ENCODE measurements around the gene POLR1D.

The POLR1D gene, protein sequence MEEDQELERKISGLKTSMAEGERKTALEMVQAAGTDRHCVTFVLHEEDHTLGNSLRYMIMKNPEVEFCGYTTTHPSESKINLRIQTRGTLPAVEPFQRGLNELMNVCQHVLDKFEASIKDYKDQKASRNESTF

DNA sequence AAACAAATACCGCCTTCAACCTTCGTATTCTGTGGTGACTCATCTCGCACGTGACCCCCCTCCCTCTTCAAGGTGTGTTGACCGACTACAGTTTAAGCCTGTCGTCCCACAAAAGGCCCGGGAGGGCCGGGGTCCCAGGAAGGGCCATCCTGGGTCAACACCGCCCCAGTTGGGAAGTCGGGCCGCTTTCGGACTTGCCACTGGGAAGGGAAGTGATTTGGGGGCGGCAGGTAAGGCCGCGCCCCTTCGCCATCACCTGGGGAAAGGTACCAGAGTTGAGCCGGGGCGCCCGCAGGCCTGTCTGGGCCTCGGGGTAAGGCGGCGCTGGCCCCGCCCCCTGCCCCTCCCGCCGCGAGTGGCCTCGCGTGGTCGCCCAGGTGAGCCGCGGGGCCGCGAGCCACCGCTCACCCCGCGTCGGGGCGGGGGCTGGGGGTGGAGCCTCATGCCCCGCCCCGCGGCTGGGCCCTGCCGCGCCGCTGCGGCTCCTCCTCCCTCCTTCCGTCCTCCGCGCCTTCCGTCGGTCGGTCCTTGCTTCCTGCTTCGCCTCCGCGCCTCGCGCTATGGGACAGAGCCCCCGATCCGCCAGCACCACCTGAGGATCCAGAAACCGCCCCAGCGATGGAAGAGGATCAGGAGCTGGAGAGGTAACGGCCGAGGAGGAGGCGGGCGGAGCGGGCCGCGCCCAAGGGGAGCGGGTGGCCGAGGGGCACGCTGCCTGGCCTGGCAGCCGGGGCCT, at the start of gene POLR1D:
Gene POLR1D (plus strand): TSS at position 527 of the 736 bp plus-strand sequence. CDS start 92 bp downstream, at position 619.
- no peak for DNase-seq

GRCh38 chr13:27572234-27572901, 49.3 kb upstream of the POLR1D start:
- DNase-seq, result no peak

GRCh38 chr13:27573265-27573664, 48.4 kb upstream of the POLR1D start:
- DNase-seq, result no peak

DNA sequence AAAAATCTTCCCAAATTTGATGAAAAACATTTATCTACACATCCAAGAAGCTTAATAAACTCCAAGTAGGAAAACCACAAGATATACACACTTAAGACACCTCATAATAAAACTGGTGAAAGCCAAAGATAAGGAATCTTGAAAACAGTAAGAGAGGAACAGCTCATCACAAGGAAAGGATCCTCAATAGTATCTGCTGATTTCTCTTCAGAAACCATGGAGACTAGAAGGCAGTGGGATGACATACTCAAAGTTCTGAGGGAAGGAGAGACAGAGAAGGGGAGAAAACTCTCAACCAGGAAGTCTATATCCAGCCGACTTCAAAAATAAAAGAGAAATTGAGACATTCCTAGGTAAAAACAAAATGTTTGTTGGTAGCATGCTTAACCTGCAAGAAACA, 47.0 kb upstream of the POLR1D start:
- no peak for DNase-seq

DNA sequence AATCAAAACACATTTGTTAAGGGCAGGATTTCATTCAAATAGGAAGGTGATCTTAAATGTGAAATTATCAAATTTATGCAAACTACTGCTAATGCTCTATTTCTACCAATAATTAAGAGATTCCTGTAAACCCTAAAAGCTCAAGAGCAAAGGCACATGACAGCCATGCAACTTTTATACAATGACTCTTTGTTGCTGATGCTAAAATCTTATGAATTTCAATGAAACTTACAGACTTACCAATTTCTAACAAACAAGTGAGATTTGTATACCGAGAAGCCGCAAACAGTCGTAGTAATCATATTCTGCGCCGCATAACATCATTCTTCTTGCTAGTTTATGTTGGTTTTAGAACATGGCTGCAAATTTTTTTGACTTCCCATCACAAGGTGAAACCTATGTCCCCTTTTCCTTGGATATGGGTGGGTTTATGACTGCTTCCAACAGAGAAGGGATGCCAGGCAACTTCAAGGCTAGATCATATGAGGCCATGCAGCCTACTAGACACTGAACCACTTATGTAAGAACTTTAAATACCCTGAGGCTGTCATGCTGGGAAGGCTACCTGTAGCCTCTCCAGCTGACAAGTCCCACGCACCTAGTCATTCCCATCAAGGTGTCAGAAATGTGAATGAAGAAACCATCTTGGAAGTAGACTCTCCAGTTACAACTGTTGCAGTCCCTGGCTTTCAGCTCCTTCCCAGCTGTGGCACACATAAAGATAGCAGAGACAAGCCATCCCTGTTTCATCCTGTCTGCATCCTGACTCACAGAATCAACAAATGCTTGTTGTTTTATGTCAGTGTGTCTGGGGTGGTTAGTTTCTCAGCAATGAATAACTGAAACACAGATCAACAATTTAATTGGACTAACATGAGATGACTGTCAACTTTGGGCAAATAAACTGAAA, 43.3 kb upstream of the POLR1D start:
- DNase-seq, result no peak

GRCh38 chr13:27583645-27584044, 38.0 kb upstream of the POLR1D start:
- DNase-seq, result no peak

GRCh38 chr13:27587095-27587746, 34.5 kb upstream of the POLR1D start:
- DNase-seq, result no peak

DNA sequence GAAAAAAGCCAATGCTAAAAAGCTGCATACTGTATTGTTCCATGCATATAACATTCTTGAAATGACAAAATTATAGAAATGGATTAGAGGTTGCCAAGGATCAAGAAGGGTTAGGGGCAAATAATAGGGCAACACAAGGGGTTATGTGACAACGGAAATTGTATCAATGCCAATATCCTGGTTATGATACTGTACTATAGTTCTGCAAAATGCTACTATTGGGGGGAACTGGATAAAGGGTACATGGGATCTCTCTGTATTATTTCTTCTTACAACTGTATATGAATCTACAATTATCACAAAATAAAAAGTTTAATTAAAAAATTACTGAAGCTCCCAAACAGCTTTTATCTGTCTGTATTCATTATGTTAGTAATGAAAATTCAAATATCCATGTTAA, 33.3 kb upstream of the POLR1D start:
- no peak for DNase-seq

DNA sequence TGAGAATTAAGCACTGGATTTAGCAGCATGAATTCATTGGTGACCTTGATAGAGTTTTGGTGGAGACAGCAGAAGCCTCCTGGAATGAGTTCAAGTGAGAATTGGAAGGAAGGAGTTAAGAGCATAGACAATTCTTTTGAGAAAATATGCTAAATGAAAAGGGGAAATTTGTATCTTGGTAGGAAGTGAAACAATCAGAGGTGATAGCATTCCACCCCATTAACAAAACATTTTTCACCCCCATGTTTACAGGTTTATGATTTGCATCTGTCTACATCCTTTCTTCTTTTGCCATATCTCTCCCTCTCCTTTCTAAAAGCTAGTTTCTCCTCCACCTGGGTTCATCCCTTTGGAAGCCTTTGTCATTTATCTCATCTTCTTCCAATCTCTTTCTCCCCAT, 28.8 kb upstream of the POLR1D start:
- DNase-seq, result no peak

DNA sequence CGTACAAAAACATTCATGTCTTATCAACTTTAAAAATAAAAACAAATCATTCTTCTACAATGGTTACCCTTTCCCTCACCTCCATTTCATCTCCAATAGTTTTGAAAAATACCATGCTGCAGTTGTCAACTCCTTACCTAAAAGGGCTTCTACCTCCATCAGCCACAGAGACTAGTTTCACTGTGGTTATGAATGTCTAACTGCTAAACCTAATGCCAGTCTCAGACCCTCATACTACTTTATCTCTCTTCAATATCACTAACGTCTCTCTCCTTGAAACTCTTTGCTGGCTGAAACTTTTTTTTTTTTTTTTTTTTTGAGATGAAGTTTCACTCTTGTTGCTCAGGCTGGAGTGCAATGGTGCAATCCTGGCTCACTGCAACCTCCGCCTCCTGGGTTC, 28.4 kb upstream of the POLR1D start:
- no peak for DNase-seq

DNA sequence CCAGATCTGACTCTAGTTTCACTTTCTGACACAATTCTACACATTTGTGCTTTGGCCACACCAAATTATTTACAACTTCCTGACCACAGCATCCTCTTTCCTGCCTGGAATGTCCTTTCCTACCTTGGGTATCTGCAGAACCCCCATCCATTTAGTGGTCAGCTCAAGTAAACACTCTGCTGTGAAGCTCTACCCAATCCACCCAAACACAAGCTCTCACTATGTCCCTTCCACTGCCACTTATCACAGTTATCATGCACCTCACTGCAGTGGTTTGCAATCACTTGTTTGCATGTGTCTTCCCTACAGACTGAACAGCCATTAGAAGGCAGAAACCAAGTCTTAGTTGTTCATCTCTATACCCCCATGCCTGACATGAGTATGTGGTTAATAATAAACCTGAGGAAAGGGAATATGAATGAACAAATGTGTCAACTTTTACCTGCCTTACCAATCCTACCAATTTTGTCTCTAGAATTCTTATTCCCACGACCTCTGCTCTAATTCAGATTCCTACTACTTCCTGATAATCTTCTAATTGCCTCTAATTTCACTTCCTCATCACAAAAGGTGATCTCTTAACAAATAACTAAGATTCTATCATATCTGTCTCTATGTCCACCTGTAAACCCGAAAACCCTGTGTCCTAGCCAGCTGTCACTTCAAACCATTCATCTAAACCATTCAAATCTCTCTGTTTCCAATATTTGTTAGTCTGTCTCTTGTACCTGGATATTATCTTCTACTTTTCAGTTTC, 26.5 kb upstream of the POLR1D start:
- DNase-seq, result no peak

GRCh38 chr13:27599096-27599495, 22.6 kb upstream of the POLR1D start:
- DNase-seq, result no peak

GRCh38 chr13:27599845-27600553, 21.7 kb upstream of the POLR1D start:
- no peak for DNase-seq

- no peak for DNase-seq
Measured at GRCh38 chr13:27600711-27601110, 21.0 kb upstream of the POLR1D start.

GRCh38 chr13:27601208-27601607, 20.5 kb upstream of the POLR1D start:
- DNase-seq, result no peak

DNA sequence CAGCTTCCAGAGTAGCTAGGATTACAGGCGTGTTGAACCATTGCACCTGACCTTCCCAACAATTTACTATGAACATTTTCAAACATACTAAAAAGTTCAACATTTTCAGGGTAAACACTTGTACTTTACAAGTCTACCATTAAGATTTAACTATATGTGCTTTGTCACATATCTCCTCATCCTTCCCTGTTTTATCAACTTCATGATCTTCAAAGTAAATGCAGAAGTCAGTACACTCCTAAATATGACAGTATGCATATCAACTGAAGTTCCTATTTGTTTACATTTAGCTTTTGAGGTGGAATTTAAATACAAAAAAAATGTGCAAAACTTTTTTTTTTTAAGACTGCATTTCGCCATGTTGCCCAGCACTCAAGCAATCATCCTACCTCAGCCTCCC, 19.9 kb upstream of the POLR1D start:
- no peak for DNase-seq

DNA sequence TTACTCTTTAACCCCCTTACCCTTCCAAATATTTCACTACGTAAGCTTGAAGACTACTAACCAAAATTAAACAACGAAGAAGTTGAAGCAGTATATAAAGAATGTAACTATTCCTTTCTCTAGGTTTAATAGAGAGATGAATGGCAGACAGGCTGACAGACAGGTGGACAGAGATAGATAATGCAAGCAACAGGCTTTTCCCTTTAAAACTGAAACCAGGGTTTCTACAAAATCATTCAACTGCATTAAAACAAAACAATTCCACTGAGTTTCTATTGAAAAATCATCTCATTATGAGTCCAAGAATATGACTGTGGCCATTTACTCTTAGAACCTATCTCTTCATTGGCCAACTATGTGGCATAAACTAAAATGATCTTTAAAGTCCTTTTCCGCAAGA, 16.6 kb upstream of the POLR1D start:
- DNase-seq, result no peak

DNA sequence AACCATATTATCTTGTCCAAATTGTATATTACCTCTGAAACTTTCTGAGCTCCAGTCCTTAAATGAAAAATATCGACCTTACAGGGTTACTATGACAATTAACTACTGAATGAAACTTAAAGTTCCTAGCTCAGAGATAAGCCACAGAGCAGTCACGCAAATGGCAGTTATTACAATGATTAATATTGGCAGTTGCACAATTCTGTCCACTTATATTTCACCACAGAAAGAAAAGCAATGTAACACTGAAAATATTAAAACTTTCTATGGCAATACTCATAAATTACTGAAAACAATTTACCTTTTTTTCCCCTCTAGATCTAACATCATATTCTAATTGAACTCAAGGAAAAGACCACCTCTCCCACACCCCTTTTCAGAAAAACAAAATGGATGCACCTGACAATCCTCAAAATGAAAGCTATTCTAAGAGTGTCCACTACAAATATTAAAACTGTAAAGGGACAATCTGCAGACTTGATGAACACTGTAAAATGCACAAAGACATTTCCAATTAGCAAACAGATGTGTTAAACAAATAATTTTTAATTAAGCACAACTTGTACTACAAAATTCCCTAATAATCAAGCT, 16.0 kb upstream of the POLR1D start:
- DNase-seq, result no peak

DNA sequence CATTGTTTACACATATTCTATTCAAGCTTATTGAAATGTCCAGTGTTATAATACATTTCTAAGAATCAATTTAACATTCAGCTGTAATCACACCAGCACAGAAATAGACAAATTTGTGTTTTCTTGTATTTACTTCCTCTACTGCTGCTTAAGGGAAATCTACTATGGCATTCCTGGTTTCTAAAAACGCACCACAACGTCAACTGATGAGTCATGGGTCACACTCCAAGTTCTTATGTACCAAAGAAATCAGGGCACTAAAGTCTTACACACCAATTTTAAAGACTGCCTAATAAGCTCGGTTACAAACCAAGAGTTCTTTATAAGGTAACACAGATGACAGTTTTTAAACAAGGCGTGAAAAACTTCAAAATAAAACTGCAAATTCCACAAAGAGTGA, 14.6 kb upstream of the POLR1D start:
- no peak for DNase-seq

DNA sequence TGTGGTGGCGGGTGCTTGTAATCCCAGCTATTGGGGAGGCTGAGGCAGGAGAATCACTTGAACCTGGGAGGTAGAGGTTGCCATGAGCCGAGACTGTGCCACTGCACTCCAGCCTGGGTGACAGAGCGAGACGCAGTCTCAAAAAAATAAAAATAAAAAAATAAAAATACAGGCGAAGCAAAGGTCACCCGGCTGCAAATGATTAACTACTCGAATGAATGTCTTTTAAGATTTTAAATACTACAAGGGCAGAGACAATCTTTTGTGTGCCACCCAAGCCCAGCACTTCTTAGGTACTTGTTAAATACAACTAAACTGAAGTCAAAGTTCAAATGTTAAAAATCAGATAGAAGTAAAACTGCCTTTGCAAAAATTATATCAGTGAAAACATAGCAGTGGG, 8.1 kb upstream of the POLR1D start:
- no peak for DNase-seq

DNA sequence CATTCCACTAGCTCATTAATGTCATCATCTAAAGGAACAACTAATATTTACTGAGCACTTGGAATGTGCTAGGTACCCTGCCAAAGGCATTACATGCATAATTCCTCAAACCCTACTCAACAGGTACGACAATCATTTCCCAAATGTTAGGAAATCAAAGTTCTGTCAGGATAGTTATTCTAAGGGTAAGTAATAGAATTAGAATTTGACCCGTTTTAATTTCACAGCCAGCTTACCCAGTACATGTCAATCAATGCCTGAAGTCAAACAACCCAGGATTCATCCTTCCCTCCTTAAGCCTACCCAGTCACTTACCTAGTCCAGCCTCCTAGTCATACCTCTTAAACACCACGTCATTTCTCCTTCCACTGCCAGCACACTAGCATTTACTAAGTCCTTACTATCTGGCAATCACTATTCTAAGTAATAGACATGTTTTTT, 3.8 kb upstream of the POLR1D start:
- DNase-seq, result no peak
